HG02798 (cell line): Measurements from ENCODE around the gene GIPR.

Experiments
- ATAC-seq: cut with Tn5 transposase; IDR thresholded peaks from one replicate; pipeline ENCODE4 v1.9.1; 2021; ENCODE audit warnings: mild to moderate bottlenecking; ENCODE audit not compliant: unreplicated experiment, poor library complexity

GIPR gene

GRCh38 chr19:45645068-45645630 lies 22.9 kb upstream of the GIPR start:
- ATAC-seq = no peak

- peak; percentile 35 for ATAC-seq
Observed at GRCh38 chr19:45645631-45646344, 22.2 kb upstream of the GIPR start.

GRCh38 chr19:45646345-45646698 lies 21.7 kb upstream of the GIPR start:
- ATAC-seq = no peak

- ATAC-seq = no peak
Observed at GRCh38 chr19:45650722-45651121, 17.3 kb upstream of the GIPR start.

- no peak for ATAC-seq
Observed at GRCh38 chr19:45653634-45654033, 14.4 kb upstream of the GIPR start.

- ATAC-seq = no peak
Observed at GRCh38 chr19:45655073-45655472, 12.9 kb upstream of the GIPR start.

GRCh38 chr19:45657520-45658167 lies 10.4 kb upstream of the GIPR start:
- no peak for ATAC-seq

- no peak for ATAC-seq
Observed at GRCh38 chr19:45659096-45659729, 8.8 kb upstream of the GIPR start.

- no peak for ATAC-seq
Observed at GRCh38 chr19:45660636-45661035, 7.4 kb upstream of the GIPR start.

- no peak for ATAC-seq
Observed at GRCh38 chr19:45663800-45664199, 4.2 kb upstream of the GIPR start.

GRCh38 chr19:45664575-45664974 lies 3.4 kb upstream of the GIPR start:
- ATAC-seq = no peak

GRCh38 chr19:45668342-45668871 lies 386 bp downstream of the GIPR start:
- ATAC-seq = peak; percentile 5

GRCh38 chr19:45670670-45671453 lies 2.8 kb downstream of the GIPR start:
- no peak for ATAC-seq

- ATAC-seq = no peak
Observed at GRCh38 chr19:45674946-45675345, 6.9 kb downstream of the GIPR start.

- peak; percentile 14 for ATAC-seq
Observed at GRCh38 chr19:45676851-45677263, 8.8 kb downstream of the GIPR start.

GRCh38 chr19:45677351-45678230 lies 9.6 kb downstream of the GIPR start:
- peak; percentile 48 for ATAC-seq

GRCh38 chr19:45681391-45682015 lies 13.5 kb downstream of the GIPR start:
- peak; percentile 82 for ATAC-seq

- ATAC-seq = no peak
Observed at GRCh38 chr19:45682117-45682516, 14.1 kb downstream of the GIPR start.

GRCh38 chr19:45682908-45683307 lies 14.9 kb downstream of the GIPR start:
- ATAC-seq = no peak
